Measurements from ENCODE around the gene KCNT2. TPM values are rescaled to one million over a fixed set of nuclear protein-coding genes. Genes with fewer than 3 reads are reported as not detected.

KCNT2 gene
- total RNA-seq, 2 experiments from 2014 or later, result not detected

DNA sequence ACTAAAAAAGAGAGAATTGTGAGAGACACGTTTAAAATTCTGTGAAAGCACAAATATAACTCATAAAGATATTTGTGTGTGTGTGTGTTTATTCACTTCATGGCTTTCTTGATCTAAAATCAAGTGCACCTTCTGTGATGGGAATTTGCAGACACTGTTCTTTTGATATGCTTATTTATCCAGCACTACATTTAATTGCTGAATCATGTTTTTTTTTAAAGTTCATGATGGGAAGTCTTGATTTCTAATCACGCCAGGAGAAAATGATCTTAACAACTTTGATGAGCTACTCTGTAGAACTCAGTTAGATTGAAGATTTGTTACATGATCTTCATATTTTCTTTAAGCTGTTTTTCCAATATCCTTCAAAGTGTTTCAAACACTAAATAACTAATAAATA lies 35.0 kb downstream of the KCNT2 start:
- ChIA-PET CTCF (ENCODE audit: unreplicated experiment) (no interaction called here), POLR2A (interaction anchor here (1.4 kb wide), 1 partner anchor 9 kb away, joined by 3 read pairs; no protein-coding TSS in a partner anchor)
- no peak for DNase-seq (ENCODE audit: low spot score)
- Histone ChIP-seq H3K4me2 (ENCODE audit: low read length) (no peak overlapping the region), H3K4me3 (ENCODE audit: low read depth, low read length, poor library complexity, severe bottlenecking) (no peak overlapping the region), H2AFZ (ENCODE audit: low read length) (no peak overlapping the region), H3K4me1 (ENCODE audit: insufficient read depth, low read length, poor library complexity, severe bottlenecking) (no peaks in the 10 kb centered on the region), H3K36me3 (ENCODE audit: insufficient read depth, low read length) (no peaks in the 10 kb centered on the region), H4K20me1 (ENCODE audit: insufficient read depth, low read length) (no peaks in the 10 kb centered on the region), H3K9me2 (ENCODE audit: insufficient read depth, low read length) (no peaks in the 10 kb centered on the region), H3K9me3 (ENCODE audit: low read length) (no peaks in the 10 kb centered on the region), H3K27ac (ENCODE audit: low read depth, low read length, poor library complexity, severe bottlenecking) (no peak overlapping the region), H3K79me2 (ENCODE audit: insufficient read depth, low read depth, low read length) (no peaks in the 10 kb centered on the region)
- no TSS peak for BruUV-seq (replicated peaks)
- TF ChIP-seq, protein P1, sequence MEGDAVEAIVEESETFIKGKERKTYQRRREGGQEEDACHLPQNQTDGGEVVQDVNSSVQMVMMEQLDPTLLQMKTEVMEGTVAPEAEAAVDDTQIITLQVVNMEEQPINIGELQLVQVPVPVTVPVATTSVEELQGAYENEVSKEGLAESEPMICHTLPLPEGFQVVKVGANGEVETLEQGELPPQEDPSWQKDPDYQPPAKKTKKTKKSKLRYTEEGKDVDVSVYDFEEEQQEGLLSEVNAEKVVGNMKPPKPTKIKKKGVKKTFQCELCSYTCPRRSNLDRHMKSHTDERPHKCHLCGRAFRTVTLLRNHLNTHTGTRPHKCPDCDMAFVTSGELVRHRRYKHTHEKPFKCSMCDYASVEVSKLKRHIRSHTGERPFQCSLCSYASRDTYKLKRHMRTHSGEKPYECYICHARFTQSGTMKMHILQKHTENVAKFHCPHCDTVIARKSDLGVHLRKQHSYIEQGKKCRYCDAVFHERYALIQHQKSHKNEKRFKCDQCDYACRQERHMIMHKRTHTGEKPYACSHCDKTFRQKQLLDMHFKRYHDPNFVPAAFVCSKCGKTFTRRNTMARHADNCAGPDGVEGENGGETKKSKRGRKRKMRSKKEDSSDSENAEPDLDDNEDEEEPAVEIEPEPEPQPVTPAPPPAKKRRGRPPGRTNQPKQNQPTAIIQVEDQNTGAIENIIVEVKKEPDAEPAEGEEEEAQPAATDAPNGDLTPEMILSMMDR (conservative IDR thresholded peaks at IDR 0.05; ENCODE audit: low read length), result no peak
- no peak for TF ChIP-seq EZH2phosphoT487 (IDR thresholded peaks at IDR 0.05; ENCODE audit: borderline replicate concordance, low read depth, low read length)
- intact Hi-C loops (cut with micrococcal nuclease; ENCODE audit: unreplicated experiment), result no loop called here

DNA sequence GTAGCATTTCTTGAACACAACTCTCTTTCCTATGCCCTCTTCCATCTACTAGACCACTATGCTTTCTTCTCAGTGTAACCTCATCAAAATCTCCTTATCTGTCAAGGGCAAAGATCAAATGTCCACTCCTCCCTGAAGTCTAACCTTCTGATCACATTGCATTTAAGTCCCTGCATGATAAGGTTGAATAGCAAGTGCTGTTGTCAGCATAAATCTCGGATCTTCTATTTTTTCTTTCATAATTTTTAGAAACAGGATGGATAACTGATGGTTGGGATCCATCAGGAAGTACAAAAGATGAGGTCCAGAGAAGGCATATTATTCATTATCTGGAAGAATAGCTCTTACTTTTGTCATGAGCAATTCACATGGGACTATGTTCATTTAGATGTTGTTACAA lies 41.0 kb downstream of the KCNT2 start:
- ChIA-PET POLR2A (interaction anchor here (0.5 kb wide), 1 partner anchor 12 kb away, joined by 3 read pairs; no protein-coding TSS in a partner anchor), CTCF (ENCODE audit: unreplicated experiment) (no interaction called here)
- no peaks in the 10 kb centered on the region for H3K9me2 ChIP-seq (ENCODE audit: insufficient read depth, low read length)
- H3K9me3 ChIP-seq (ENCODE audit: low read length), result peaks cover 13% of the 10 kb centered on the region; the same call in 1 of the 2 replicates
- no peak for DNase-seq (ENCODE audit: low spot score)
- no peak overlapping the region for H3K27ac ChIP-seq (ENCODE audit: low read depth, low read length, poor library complexity, severe bottlenecking)
- H2AFZ ChIP-seq (ENCODE audit: low read length), result no peak overlapping the region
- no peaks in the 10 kb centered on the region for H4K20me1 ChIP-seq (ENCODE audit: insufficient read depth, low read length)
- TF ChIP-seq, protein P1 (conservative IDR thresholded peaks at IDR 0.05; ENCODE audit: low read length), result no peak
- H3K79me2 ChIP-seq (ENCODE audit: insufficient read depth, low read depth, low read length), result no peaks in the 10 kb centered on the region
- H3K4me1 ChIP-seq (ENCODE audit: insufficient read depth, low read length, poor library complexity, severe bottlenecking), result no peaks in the 10 kb centered on the region
- BruUV-seq (replicated peaks), result no TSS peak
- intact Hi-C loops (cut with micrococcal nuclease; ENCODE audit: unreplicated experiment), result no loop called here
- no peak overlapping the region for H3K4me3 ChIP-seq (ENCODE audit: low read depth, low read length, poor library complexity, severe bottlenecking)
- H3K36me3 ChIP-seq (ENCODE audit: insufficient read depth, low read length), result no peaks in the 10 kb centered on the region
- no peak overlapping the region for H3K4me2 ChIP-seq (ENCODE audit: low read length)

DNA sequence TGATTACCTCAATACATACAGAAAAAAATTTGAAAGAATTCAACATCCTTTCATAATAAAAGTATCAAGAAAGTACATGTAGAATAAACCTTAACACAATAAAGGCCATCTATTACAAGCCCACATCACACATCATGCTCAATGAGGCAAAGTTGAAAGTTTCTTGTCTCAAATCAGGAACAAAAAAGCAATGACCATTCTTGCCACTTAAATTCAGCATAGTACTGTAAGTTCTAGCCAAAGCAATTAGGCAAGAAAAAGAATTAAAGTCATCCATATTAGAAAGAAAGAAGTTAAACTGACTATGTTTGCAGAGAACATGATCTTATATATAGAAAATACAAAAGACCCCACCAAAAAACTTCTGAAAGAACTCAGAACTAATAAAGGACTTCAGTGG lies 44.5 kb downstream of the KCNT2 start:
- no peaks in the 10 kb centered on the region for H3K4me1 ChIP-seq (ENCODE audit: insufficient read depth, low read length, poor library complexity, severe bottlenecking)
- H3K36me3 ChIP-seq (ENCODE audit: insufficient read depth, low read length), result no peaks in the 10 kb centered on the region
- intact Hi-C loops (cut with micrococcal nuclease; ENCODE audit: unreplicated experiment), result no loop called here
- H2AFZ ChIP-seq (ENCODE audit: low read length), result no peak overlapping the region
- peaks cover 13% of the 10 kb centered on the region; the same call in 1 of the 2 replicates for H3K9me3 ChIP-seq (ENCODE audit: low read length)
- ChIA-PET CTCF (ENCODE audit: unreplicated experiment) (no interaction called here), POLR2A (no interaction called here)
- H3K79me2 ChIP-seq (ENCODE audit: insufficient read depth, low read depth, low read length), result no peaks in the 10 kb centered on the region
- no peaks in the 10 kb centered on the region for H3K9me2 ChIP-seq (ENCODE audit: insufficient read depth, low read length)
- BruUV-seq (replicated peaks), result no TSS peak
- H3K4me2 ChIP-seq (ENCODE audit: low read length), result no peak overlapping the region
- H3K27ac ChIP-seq (ENCODE audit: low read depth, low read length, poor library complexity, severe bottlenecking), result no peak overlapping the region
- no peak overlapping the region for H3K4me3 ChIP-seq (ENCODE audit: low read depth, low read length, poor library complexity, severe bottlenecking)
- TF ChIP-seq, protein P1 (conservative IDR thresholded peaks at IDR 0.05; ENCODE audit: low read length), result no peak
- no peak for TF ChIP-seq EZH2phosphoT487 (IDR thresholded peaks at IDR 0.05; ENCODE audit: borderline replicate concordance, low read depth, low read length)
- DNase-seq (ENCODE audit: low spot score), result no peak
- no peaks in the 10 kb centered on the region for H4K20me1 ChIP-seq (ENCODE audit: insufficient read depth, low read length)
